Thyroid gland (tissue), 4 donors: Measurements from ENCODE around the gene ZIC4. TPM values are rescaled to one million over a fixed set of nuclear protein-coding genes. Genes with fewer than 3 reads are reported as not detected.

ENCODE experiments used
- DNase-seq, 2 donors: peaks; one replicate each; pipeline ENCODE4 v3.0.0-alpha.2; 2019
- H3K27ac ChIP-seq, 3 donors: fragments of 200-600 bp; sonication (generic); 1 replicate in 2 of 3; 2 replicates in 1 of 3; pipeline ENCODE4 v1.5.1; 2016 to 2019; ENCODE audit warnings: mild to moderate bottlenecking in 1 of 3, moderate library complexity in 1 of 3
- H3K27me3 ChIP-seq: fragments of 200-600 bp; sonication (generic); one replicate; pipeline ENCODE4 v1.5.1; 2019
- H3K36me3 ChIP-seq, 2 donors: fragments of 200-600 bp; sonication (generic); one replicate each; pipeline ENCODE4 v1.5.1; 2016 to 2019
- H3K4me1 ChIP-seq, 2 donors: fragments of 200-600 bp; sonication (generic); one replicate each; pipeline ENCODE4 v1.5.1; 2017 to 2019
- H3K4me3 ChIP-seq, 3 donors: fragments of 200-600 bp; sonication (generic); replicated peaks in 1 of 3; 1 replicate in 2 of 3; 2 replicates in 1 of 3; pipeline ENCODE4 v1.5.1; 2016; ENCODE audit warnings: mild to moderate bottlenecking in 1 of 3
- H3K9me3 ChIP-seq: fragments of 200-600 bp; sonication (generic); one replicate; pipeline ENCODE4 v1.5.1; 2017
- POLR2A ChIP-seq, 2 donors: fragments of 450-650 bp; IDR thresholded peaks; one replicate each; pipeline ENCODE4 v1.6.1; 2017; ENCODE audit warnings: antibody characterized with exemption in 2 of 2, mild to moderate bottlenecking in 2 of 2, moderate library complexity in 1 of 2
- WGBS, 2 donors: methylation state at CpG; one replicate each; pipeline ENCODE4 v1.1.5; 2017; 5-methylcytosine and 5-hydroxymethylcytosine counted together
- intact Hi-C: fragments of 100-400 bp; cut with DNase I; formaldehyde crosslinking; loops from one replicate; pipeline ENCODE4 v1.15.1; 2023
- total RNA-seq, 4 donors: library from RNA; depleted of rRNA; stranded (reverse); fragments of >200 nt; gene quantifications; one replicate each; pipeline ENCODE4 v1.2.3, GENCODE V29; 2016
- TF ChIP-seq, protein P1 (sequence below), 6 experiments: fragments of 200-600 bp in 3 of 6; fragments of 450-650 bp in 3 of 6; sonication (generic) in 3 of 6; IDR thresholded peaks; one replicate each; pipeline ENCODE4 v1.5.1; 2016 to 2019; ENCODE audit warnings: antibody characterized with exemption in 6 of 6, mild to moderate bottlenecking in 2 of 6, inconsistent platforms in 1 of 6, moderate library complexity in 1 of 6

Gene ZIC4
- total RNA-seq, 4 donors from 2014 or later: not detected

- 6 to 13% methylated on average over 30 to 38 of the region's 45 CpGs for WGBS, 2 donors
- no peak for DNase-seq
- Histone ChIP-seq H3K4me1 (no peaks in the 10 kb centered on the region), H3K4me3 (no peak overlapping the region), H3K36me3 (no peaks in the 10 kb centered on the region), H3K9me3 (no peaks in the 10 kb centered on the region), H3K27ac (no peak overlapping the region), H3K27me3 (peaks cover 48% of the 10 kb centered on the region)
- TF ChIP-seq, protein P1, sequence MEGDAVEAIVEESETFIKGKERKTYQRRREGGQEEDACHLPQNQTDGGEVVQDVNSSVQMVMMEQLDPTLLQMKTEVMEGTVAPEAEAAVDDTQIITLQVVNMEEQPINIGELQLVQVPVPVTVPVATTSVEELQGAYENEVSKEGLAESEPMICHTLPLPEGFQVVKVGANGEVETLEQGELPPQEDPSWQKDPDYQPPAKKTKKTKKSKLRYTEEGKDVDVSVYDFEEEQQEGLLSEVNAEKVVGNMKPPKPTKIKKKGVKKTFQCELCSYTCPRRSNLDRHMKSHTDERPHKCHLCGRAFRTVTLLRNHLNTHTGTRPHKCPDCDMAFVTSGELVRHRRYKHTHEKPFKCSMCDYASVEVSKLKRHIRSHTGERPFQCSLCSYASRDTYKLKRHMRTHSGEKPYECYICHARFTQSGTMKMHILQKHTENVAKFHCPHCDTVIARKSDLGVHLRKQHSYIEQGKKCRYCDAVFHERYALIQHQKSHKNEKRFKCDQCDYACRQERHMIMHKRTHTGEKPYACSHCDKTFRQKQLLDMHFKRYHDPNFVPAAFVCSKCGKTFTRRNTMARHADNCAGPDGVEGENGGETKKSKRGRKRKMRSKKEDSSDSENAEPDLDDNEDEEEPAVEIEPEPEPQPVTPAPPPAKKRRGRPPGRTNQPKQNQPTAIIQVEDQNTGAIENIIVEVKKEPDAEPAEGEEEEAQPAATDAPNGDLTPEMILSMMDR (IDR thresholded peaks at IDR 0.05): no peak
- no peak for TF ChIP-seq POLR2A (IDR thresholded peaks at IDR 0.05)
- intact Hi-C loops: no loop called here
These were observed 46.9 kb downstream of the ZIC4 start for GRCh38 chr3:147359177-147360050.

DNA sequence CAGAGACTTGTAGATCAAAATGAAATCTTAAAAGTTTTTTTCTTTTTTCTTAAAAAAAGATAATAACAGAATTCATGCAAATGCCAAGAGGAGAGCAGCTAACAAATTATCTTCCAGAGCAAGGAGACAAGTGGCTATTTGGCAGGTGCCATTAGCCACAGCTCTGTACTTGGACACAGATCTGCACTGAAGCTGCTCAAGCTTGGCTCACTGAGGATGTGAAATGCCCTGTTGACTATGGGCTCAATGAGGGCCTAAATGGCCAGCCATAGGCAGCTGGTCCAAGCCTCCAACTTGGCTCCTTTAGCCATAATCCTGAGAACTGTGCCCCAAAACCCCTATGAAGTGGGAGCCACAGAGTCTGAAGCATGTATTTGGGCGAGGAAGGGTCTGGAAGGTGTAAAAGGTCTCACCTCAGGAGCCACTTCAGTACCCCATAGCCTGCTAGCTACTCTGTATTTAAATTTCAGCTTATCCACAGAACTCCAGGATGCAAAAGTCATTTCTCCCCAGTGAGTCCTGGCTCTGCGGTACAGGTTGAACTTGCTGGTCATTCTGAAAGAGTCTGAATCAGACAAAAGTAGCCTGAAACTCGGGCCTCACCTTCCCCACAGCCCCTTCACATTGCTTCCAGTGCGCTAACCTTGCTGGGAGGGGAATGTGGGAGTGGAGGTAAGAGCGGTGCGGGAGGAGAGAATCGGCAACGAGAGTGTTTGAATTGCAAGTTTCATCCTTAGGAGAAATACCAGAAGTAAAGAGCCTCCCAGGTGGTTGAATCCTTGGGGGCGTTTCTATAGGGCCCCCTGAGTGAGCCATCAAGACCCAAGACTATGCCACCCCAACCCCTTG lies 48.0 kb downstream of the ZIC4 start:
- Histone ChIP-seq H3K36me3 (no peaks in the 10 kb centered on the region), H3K27ac (no peak overlapping the region), H3K9me3 (no peaks in the 10 kb centered on the region), H3K27me3 (peaks cover 50% of the 10 kb centered on the region), H3K4me1 (no peaks in the 10 kb centered on the region), H3K4me3 (no peak overlapping the region)
- WGBS, 2 donors: 3 to 5% methylated on average over 8 to 9 of the region's 9 CpGs
- DNase-seq: no peak
- TF ChIP-seq, protein P1 (IDR thresholded peaks at IDR 0.05): no peak
- TF ChIP-seq POLR2A (IDR thresholded peaks at IDR 0.05): no peak
- intact Hi-C loops: no loop called here

GRCh38 chr3:147356909-147357900 lies 49.1 kb downstream of the ZIC4 start:
- 8% methylated on average over 29 of the region's 29 CpGs for WGBS, 2 donors
- intact Hi-C loops: no loop called here
- no peak overlapping the region for H3K27ac ChIP-seq

DNA sequence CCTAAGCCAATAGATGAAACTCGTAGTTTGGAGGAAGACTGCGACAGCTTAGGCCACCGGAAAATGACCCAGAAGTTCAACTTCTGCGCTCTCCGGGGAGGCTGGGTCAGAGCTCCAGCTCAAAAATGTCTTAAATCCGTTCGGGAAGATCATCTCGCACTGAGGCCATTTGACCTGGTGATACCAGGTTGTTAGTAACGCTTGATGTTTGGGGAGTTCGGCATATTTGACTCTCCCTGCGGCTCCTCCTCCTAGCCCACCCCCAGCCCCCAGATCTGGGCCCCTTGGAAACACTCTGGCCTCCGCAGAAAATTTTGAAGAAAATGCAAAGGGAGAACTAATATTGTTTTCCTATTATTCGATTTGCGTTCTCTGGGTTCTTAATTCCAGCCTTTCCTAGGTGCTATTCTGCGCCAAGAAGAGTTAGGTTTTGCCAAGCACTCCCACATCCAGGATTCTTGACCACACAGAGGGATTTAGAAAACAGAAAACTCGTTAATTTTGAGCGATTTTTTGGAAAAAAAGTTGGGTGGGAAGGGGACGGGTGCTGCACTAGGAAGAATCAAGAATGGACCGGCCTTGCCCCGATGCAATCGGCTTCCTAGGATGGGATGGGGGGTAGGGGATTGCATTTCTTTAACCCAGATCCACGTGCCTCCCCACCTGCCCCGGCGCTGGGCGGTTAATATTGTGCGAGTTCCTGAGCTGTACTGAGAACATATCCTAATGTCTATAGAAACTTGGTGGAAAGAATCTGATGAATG lies 50.0 kb downstream of the ZIC4 start:
- H3K27ac ChIP-seq: no peak overlapping the region
- peaks cover 46% of the 10 kb centered on the region for H3K27me3 ChIP-seq
- WGBS, 2 donors: 3 to 5% methylated on average over 26 of the region's 26 CpGs
- TF ChIP-seq, protein P1 (IDR thresholded peaks at IDR 0.05): no peak
- TF ChIP-seq POLR2A (IDR thresholded peaks at IDR 0.05): no peak
- H3K4me1 ChIP-seq: no peaks in the 10 kb centered on the region
- DNase-seq: no peak
- H3K4me3 ChIP-seq: no peak overlapping the region
- no peaks in the 10 kb centered on the region for H3K9me3 ChIP-seq
- intact Hi-C loops: no loop called here
- no peaks in the 10 kb centered on the region for H3K36me3 ChIP-seq

More at GRCh38 chr3:147356909-147357900, 49.1 kb downstream of the ZIC4 start:
- H3K27me3 ChIP-seq: peaks cover 50% of the 10 kb centered on the region
- no peak for DNase-seq
- H3K9me3 ChIP-seq: no peaks in the 10 kb centered on the region
- H3K36me3 ChIP-seq: no peaks in the 10 kb centered on the region
- H3K4me1 ChIP-seq: no peaks in the 10 kb centered on the region
- H3K4me3 ChIP-seq: no peak overlapping the region
- TF ChIP-seq POLR2A (IDR thresholded peaks at IDR 0.05): no peak
- TF ChIP-seq, protein P1 (IDR thresholded peaks at IDR 0.05): no peak
